SK-N-SH treated with all-trans-retinoic acid at 6 μM for 48 hours (cell line): ENCODE measurements around the gene CIT.

Experiments
- ESRRG ChIP-seq: fragments of 250-450 bp; sonication (Bioruptor Pico); IDR thresholded peaks from 2 replicates; pipeline ENCODE4 v1.6.1; 2021; ENCODE audit warnings: mild to moderate bottlenecking
- GLIS3 ChIP-seq: fragments of 250-450 bp; sonication (Bioruptor Pico); IDR thresholded peaks from 2 replicates; pipeline ENCODE4 v1.5.0; 2020; ENCODE audit warnings: mild to moderate bottlenecking, moderate library complexity
- ISL1 ChIP-seq: fragments of 250-450 bp; sonication (Bioruptor Pico); IDR thresholded peaks from 2 replicates; pipeline ENCODE4 v2.1.2; 2022; ENCODE audit warnings: mild to moderate bottlenecking, moderate library complexity
- OSR1 ChIP-seq: fragments of 250-450 bp; sonication (Bioruptor Pico); IDR thresholded peaks from 2 replicates; pipeline ENCODE4 v1.8.0; 2022; ENCODE audit warnings: moderate library complexity, mild to moderate bottlenecking, inconsistent platforms
- PATZ1 ChIP-seq: fragments of 250-450 bp; sonication (Bioruptor Pico); IDR thresholded peaks from 2 replicates; pipeline ENCODE4 v1.8.0; 2020; ENCODE audit warnings: mild to moderate bottlenecking, moderate library complexity, borderline replicate concordance
- POU6F1 ChIP-seq: fragments of 250-450 bp; sonication (Bioruptor Pico); IDR thresholded peaks from 2 replicates; pipeline ENCODE4 v1.8.0; 2021; ENCODE audit warnings: low read depth, mild to moderate bottlenecking, moderate library complexity, borderline replicate concordance
- RARB ChIP-seq: fragments of 250-450 bp; sonication (Bioruptor Pico); IDR thresholded peaks from 2 replicates; pipeline ENCODE4 v1.8.0; 2021; ENCODE audit warnings: mild to moderate bottlenecking, moderate library complexity
- ZFP3 ChIP-seq: fragments of 250-450 bp; sonication (Bioruptor Pico); IDR thresholded peaks from 2 replicates; pipeline ENCODE4 v1.5.0; 2020; ENCODE audit warnings: mild to moderate bottlenecking, moderate library complexity
- ZFP30 ChIP-seq: fragments of 450-650 bp; formaldehyde crosslinking; IDR thresholded peaks from 2 replicates; pipeline ENCODE4 v1.5.0; 2022; ENCODE audit warnings: mild to moderate bottlenecking, moderate library complexity
- ZNF8 ChIP-seq: fragments of 450-650 bp; formaldehyde crosslinking; IDR thresholded peaks from 2 replicates; pipeline ENCODE4 v1.5.0; 2020; ENCODE audit warnings: mild to moderate bottlenecking, moderate library complexity
- TF ChIP-seq, protein P1 (sequence below): fragments of 250-450 bp; sonication (Bioruptor Pico); IDR thresholded peaks from 2 replicates; pipeline ENCODE4 v1.5.1; 2020; ENCODE audit warnings: low read depth, mild to moderate bottlenecking, moderate library complexity

- TF ChIP-seq ZNF8 = no peak
- TF ChIP-seq ZFP3 (CRISPR knock-in tag) = no peak
- no peak for TF ChIP-seq ESRRG
- no peak for TF ChIP-seq ZFP30 (CRISPR knock-in tag)
- no peak for TF ChIP-seq PATZ1
- no peak for TF ChIP-seq ISL1 (CRISPR knock-in tag)
- TF ChIP-seq GLIS3 = no peak
- no peak for TF ChIP-seq RARB (CRISPR knock-in tag)
- TF ChIP-seq, protein P1, sequence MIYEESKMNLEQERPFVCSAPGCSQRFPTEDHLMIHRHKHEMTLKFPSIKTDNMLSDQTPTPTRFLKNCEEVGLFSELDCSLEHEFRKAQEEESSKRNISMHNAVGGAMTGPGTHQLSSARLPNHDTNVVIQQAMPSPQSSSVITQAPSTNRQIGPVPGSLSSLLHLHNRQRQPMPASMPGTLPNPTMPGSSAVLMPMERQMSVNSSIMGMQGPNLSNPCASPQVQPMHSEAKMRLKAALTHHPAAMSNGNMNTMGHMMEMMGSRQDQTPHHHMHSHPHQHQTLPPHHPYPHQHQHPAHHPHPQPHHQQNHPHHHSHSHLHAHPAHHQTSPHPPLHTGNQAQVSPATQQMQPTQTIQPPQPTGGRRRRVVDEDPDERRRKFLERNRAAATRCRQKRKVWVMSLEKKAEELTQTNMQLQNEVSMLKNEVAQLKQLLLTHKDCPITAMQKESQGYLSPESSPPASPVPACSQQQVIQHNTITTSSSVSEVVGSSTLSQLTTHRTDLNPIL (CRISPR knock-in tag) = no peak
- no peak for TF ChIP-seq OSR1 (CRISPR knock-in tag)
- TF ChIP-seq POU6F1 (CRISPR knock-in tag) = no peak
Measured at GRCh38 chr12:119681728-119682638, 195.1 kb downstream of the CIT start.
